NCI-H146 (cell line): ENCODE results near the gene IGLON5.
A peak's percentile ranks its signal among the peaks of the same experiment; 100 is the strongest.

Experiments
- DNase-seq: peaks from one replicate; lab custom pipeline; 2025; lab: John Stamatoyannopoulos, UW

IGLON5 gene

GRCh38 chr19:51364200-51365106, 53.0 kb downstream of the IGLON5 start:
- DNase-seq, result no peak

DNA sequence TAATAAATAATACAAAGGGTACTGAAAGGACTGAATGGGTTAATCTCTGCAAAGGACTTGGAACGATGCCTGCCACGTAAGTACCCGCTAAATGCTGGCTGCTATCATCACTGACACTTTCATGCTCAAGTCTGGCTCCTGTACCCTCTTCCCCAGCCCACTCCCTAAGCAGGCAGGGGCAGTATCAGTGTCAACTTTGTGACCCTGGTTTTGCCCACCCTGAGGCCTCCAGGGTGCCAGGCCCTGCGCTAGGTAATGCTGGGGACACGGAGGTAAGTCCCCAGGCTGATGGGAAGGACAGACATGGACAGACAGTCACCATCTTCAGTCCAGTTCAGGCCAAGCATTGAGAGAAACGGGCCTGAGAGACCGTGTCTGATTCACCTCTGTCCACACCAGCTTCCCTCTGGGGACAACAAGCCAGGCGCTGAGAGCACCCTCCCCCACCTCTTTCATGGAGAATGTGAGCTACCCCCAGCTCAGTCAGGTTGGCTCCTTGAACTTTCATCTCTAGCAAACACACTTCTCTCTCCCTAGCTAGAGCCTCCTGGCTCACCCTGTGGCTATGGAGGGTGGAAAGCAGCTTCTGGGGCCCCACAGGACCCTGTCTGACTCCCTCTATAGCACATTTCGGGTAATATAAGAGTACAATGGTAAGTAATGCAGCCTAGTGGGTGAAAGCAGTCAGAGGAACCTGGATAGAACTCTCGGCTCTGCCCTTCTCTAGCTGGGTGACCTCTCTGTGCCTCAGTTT, 53.9 kb downstream of the IGLON5 start:
- no peak for DNase-seq

- no peak for DNase-seq
Observed at GRCh38 chr19:51365965-51366388, 54.5 kb downstream of the IGLON5 start, which contains the start of gene ETFB. Gene ETFB (minus strand): TSS chr19:51366388. CDS start chr19:51366326, 62 bp downstream.

GRCh38 chr19:51366389-51367254, 55.2 kb downstream of the IGLON5 start:
- DNase-seq, result peak; percentile 74

DNA sequence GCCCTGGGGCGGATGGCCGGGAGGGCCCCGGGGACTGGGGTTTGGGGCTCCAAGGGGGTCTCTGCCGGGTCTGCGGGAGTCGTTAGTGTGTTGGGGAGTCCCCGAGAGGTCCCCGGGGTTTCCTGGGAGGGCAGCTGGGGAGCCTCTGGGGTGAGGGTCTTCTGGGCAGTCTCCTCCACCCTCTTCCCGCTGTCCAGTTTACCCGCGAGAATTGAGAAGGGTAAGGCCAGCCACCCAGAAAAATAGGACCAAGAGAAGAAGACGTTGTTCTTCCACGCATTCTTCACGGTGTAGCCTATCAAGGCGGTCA, 55.8 kb downstream of the IGLON5 start:
- no peak for DNase-seq

GRCh38 chr19:51367565-51368365, 56.3 kb downstream of the IGLON5 start:
- DNase-seq, result peak; percentile 19

GRCh38 chr19:51368366-51369282, 57.2 kb downstream of the IGLON5 start, which contains the start of gene CLDND2:
Gene CLDND2 (minus strand): TSS chr19:51369003. CDS start chr19:51368577, 426 bp downstream.
- DNase-seq, result no peak

GRCh38 chr19:51370230-51370629, 58.8 kb downstream of the IGLON5 start:
- no peak for DNase-seq

DNA sequence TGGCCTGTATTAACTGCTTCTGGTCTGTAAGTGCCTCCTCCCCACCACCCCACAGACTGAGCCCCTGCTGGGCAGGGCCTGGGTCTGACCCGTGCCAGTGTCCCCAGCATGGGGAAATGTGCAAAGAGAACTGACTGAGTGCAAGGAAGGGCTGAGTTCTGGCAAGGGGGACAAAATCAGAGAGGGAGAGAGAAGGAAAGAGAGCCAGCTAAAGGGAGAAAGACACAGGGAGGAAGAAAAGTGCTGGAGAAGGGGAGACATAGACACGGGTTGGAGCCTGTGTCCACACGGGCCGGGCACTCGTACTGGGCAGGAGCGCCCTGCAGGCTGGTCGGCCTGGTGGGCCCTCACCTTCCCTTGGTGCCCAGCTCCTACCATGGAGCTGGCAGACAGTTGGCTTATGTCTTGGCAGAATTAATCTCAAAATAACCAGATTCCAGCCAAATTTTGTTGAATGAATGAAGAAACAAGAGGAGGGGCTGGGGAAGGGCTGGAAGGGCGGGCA, 59.8 kb downstream of the IGLON5 start:
- no peak for DNase-seq

DNA sequence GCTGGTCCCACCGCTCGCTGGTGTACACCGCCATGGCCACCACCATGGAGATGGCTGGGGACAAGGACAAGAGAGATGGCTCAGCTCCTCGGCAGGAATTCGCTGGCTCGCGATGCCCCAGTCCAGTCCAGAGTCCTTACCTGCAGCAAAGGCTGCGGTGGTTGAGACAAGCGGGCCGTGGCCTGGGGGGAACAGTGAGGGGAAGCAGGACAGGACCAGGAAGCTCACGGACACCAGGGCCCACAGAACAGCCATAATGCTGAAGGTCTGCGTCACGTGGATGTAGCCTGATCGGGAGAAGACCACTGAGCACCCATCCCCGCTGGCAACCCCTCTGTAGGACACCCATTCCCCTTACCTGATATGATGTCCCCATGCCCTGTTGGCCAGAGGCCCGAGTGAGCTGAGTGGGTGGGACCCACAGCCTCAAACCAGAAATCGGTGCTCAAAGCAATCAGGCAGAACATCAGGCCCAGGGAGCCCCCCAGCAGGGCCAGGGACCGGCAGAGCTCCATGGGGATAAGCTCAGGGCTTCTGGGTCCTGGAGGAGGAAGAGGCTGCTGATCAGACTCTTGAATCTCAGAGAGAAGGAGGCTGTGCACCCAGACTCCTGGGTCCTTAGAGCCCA, 60.7 kb downstream of the IGLON5 start:
- no peak for DNase-seq

- no peak for DNase-seq
Observed at GRCh38 chr19:51372649-51373504, 61.4 kb downstream of the IGLON5 start, which contains the start of gene NKG7. Gene NKG7 (minus strand): TSS chr19:51372654. CDS start chr19:51372535, 119 bp downstream.

DNA sequence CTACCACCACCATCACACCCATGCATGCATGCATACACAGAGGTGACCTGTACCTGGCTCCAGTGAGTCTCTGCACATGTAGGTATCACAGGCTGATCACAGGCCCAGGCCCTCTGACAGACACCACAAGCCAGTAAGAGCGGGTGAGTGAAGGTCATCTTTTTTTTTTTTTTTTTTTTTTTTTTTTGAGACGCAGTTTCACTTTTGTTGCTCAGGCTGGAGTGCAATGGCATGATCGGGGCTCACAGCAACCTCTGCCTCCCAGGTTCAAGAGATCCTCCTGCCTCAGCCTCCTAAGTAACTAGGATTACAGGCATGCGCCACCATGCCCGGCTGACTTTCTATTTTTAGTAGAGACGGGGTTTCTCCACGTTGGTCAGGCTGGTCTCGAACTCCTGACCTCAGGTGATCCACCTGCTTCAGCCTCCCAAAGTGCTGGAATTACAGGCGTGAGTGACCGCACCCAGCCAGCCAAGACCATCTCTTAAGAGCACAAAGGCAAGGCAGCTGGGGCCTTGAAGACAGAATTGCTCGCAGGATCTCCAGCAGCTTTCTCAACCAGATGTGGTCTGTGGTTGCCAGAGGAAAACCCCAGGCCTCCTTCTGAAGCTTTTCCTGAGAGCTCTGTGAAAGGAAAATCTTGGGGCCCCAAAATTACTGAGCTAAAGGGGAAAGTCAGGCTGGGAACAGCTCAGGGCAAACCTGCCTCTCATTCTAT, 64.2 kb downstream of the IGLON5 start:
- DNase-seq, result no peak

DNA sequence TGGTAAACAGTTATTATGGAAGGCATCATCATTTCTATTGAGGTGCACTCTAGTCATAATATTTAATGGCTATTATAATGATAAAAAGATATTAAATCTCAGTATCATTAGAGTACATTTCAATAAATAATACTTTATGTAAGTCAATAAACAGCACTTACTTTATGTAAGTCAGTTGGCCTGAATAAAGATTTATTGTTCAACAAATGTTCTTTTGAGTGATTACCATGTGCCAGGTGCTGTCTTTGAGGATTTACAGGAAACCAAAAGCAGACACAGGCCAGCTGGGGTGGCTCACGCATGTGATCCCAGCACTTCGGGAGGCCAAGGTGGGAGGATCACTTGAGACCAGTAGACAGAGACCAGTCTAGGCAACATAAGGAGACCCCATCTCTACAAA, 66.0 kb downstream of the IGLON5 start:
- DNase-seq, result no peak

- no peak for DNase-seq
Observed at GRCh38 chr19:51380379-51380778, 68.9 kb downstream of the IGLON5 start.
